ENCODE measurements around the gene REPIN1.
A peak's percentile ranks its signal among the peaks of the same experiment; 100 is the strongest.

GRCh38 chr7:150356265-150356897 lies 12.2 kb upstream of the REPIN1 start:
- TF ChIP-seq POLR2A (IDR thresholded peaks at IDR 0.05) (no peak), CTCF (IDR thresholded peaks at IDR 0.05) (peak; percentile 25 to 49 (median 42))
